HG02623 (cell line): ENCODE measurements around the gene EPHB2.
"Not testable (repeated sequence)": the region's sequence is repeated elsewhere in the genome, so short reads cannot be mapped to it uniquely, and the experiment has no call there.

Source experiments
- ATAC-seq: cut with Tn5 transposase; IDR thresholded peaks from one replicate; pipeline ENCODE4 v1.9.1; 2021; ENCODE audit warnings: moderate library complexity; ENCODE audit not compliant: unreplicated experiment

Gene EPHB2

GRCh38 chr1:22689505-22689904 is 21.1 kb upstream of the EPHB2 start:
- no peak for ATAC-seq

GRCh38 chr1:22691031-22691753 is 19.4 kb upstream of the EPHB2 start:
- ATAC-seq: no peak

DNA sequence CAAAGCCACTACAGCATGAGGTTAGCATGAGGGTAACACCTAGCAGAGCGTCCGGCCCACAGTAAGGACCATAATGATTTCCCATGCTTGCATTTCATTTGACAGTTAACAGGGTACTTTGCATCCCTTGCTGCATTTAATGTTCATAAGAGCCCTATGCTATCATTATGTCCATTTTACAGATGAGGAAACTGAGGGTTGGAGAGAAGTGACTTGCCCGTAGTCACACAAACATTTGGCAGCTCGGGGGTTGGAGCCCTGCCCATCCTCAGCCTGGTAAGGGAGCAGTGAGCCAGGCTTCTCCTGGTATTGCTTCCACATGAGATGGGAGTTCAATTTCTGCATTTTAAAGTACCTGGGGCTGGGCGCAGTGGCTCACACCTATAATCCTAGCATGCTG is 16.5 kb upstream of the EPHB2 start:
- no peak for ATAC-seq

DNA sequence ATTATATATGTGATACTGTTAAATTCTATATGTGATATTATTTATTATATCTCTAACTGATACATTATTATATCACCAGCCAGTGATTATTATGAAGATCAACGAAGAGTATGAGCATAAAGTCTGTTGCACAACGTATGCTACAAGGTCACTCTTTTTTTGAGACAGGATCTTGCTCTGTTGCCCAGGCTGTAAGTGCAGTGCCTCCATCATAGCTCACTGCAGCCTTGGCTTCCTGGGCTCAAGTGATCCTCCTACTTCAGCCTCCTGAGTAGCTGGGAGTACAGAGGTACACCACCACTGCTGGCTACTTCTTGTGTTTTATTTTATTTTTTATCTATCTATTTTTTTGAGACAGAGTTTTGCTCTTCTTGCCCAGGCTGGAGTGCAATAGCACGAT is 14.0 kb upstream of the EPHB2 start:
- no peak for ATAC-seq

GRCh38 chr1:22697980-22698379 is 12.7 kb upstream of the EPHB2 start:
- no peak for ATAC-seq

- no peak for ATAC-seq
Observed at GRCh38 chr1:22699681-22700520, 10.7 kb upstream of the EPHB2 start.

- ATAC-seq: no peak
Observed at GRCh38 chr1:22702296-22703085, 8.1 kb upstream of the EPHB2 start.

- ATAC-seq: no peak
Observed at GRCh38 chr1:22704440-22705067, 6.1 kb upstream of the EPHB2 start.

DNA sequence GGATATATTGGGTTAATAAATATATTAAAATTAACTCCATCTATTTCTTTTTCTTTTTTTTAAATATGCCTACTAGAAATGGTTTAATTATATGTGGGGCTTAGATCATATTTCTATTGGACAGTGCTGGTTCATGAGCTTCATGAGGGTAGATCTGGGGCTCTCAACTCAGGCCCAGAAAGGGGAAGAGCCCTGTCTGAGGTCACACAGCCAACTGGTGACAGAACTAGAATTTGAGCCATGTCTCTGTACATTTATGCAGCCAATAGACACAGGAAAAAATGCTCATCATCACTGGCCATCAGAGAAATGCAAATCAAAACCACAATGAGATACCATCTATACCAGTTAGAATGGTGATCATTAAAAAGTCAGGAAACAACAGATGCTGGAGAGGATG is 5.1 kb upstream of the EPHB2 start:
- ATAC-seq: no peak

GRCh38 chr1:22706100-22706499 is 4.5 kb upstream of the EPHB2 start:
- ATAC-seq: not testable (repeated sequence)

DNA sequence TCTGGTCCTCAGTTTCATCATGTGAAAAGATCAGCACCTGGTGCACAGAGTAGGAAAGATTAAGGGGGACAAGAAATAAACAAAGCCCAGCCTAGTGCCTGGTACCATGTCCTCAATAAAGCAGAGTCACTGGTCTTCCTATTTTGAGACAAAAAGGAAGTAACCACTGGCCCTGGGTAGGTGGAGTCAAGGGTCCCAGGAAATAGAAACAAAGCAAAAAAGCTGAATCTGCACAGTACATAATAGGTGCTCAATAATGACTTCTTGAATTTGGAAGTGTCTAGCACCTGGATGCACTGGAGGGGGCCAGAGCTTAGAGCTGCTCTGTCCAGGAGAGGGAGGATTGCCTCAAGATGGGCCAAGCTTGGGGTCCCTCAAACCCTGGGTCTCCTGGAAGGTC is 1.9 kb upstream of the EPHB2 start:
- ATAC-seq: no peak

GRCh38 chr1:22709227-22709626 is 1.4 kb upstream of the EPHB2 start:
- ATAC-seq: no peak

DNA sequence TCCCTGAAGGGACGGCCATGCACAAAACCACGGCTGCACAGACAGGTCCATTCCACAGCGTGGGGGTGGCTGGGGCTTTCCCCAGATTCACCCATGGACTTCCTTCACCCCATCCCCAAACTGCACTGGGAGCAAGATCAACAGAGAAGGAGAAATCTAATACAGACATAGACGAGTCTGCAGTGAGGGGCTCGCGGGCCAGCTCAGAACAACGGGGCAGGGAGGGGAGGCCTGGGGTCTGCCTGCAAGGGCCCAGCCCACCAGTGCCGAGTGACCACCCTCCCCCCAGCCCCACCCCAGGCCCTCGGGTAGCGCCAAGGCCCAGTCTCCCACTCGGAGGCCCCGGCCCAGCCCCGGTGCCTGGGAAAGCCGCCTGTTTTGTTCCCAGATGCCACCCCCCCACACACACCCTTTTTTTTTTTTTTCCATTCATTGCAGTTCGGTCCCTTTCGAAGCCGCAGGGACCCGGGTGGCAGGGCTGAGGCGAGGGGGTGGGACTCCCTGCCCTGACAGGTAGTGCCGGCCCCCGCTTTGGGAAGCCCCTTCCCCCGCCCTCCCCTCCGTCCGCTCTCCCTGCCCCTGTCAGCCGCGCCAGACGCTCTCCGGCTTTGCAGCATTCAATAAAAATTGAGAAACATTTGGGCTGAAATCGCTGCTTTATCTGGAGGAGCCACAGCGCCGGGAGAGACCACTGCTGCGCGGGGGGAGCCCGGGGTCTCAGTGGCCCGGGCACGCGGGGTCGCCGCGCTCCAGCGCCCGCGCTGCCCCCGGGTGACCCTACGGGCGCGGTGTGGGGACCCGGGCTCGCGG is 543 bp upstream of the EPHB2 start:
- no peak for ATAC-seq

DNA sequence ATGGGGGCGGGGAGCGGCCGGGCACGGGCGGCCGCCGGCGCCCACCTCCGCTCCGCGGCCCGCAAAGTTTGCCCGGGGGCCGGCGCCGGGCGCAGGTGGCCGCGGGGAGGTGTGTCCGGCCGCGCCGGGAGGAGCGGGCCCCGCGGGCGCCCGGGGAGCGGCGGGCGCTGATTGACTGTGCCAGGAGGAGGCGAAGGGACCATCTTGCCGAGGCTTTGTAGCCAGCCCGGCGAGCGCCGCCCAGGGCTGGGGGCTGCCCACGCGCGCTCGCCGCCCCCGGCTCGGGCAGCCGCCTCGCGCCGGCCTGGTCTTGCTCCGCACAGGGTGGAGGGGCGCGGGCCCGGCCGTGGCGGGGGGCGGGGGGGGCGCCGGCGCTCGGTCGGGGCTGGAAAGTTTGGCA is 432 bp downstream of the EPHB2 start:
- no peak for ATAC-seq

DNA sequence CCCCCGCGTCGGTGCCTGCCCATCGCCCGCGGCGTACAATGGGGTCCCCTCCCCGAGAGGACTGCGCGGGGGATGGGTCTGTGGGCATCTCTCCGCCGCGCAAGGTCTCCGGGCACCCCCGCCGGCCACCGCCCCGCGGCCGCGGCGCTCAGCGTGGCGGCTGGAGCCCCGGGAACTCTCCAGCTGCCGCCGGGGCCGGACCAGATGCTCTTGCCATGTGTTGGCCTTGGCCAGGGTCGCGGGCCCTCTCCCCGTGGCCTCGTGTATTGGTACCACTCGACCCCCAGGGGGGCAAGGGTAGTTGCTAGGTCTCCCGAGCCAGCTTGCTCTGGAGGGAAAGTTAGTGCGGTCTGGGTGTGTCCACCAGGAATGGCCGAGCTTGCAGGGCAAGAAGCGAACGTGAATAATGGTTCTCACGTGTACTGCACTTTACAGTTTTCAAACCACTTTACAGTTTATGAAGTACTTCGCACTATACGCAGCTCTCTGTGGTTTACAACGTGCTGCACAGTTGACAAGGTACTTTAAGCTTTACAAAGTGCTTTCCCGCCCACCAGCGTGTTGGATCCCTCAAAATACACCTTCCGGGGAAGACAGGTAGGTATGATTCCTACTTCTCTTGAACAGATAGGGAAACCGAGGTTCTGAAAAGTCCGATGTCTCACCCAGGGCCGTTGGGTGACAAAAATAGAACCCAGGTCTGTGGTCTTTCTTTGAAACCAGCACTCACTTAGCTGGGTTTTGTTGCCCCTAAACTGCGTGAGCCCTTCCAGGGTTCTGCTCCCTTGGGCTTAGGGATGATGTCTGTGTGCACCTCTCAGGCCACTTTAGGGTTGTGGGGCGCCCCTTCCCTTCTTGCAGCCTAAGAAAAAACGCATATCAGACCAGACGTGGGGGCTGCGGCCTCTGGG is 1.2 kb downstream of the EPHB2 start:
- ATAC-seq: no peak

DNA sequence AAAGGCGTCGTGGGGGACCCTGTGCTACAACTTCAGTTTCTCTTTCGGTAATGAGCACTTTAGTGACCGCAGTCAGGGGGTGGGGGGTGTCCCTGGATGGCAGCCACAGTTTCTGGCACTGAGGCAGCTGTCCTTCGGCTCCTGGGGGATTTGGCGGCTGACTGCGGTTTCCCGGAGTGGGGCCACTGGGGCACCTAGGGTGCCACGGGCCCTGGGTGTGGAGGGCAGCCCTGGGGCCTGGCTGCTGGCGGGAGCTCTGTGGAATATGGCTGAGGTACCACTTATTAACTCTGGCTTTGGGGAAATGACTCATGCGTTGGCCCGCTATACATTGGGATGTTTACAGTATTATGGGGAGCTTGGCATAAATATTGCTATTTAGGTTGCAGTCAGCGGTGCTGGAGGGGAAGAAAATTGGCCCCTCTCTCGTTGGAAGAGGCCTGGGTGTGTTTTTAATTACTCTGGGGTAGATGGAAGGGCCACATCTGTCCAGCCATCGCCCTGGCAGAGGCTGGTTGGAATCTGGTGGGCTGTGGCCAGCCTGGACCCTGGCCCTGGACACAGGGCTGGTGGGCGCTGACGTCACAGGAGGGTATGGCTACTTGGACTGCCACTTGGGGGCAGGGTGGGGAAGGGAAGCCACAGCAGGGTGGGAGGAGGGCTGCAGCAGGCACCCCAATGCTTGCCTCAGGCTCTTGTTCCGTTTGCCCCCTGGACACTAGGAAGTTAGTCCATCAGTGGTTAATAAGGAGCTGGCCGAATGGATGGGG is 2.0 kb downstream of the EPHB2 start:
- no peak for ATAC-seq

DNA sequence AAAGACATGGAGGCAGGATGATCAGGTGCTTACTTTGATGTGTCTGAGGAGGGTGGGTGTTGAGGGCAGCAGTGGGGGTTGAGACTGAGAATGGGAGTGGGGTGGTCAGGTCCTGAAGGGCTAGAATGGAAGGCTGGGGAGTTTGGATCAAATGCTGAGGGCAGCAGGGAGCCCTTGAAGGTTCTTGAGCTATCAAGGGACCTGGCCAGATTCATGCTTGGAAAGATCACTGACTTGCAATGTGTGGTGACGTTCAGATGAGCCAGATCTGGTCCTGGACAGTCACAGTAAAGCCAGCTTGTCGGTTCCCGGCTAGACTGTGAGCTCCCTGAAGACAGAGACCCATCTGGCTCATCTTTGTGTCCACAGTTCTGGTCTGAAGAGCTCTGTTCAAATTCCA is 3.8 kb downstream of the EPHB2 start:
- ATAC-seq: no peak

DNA sequence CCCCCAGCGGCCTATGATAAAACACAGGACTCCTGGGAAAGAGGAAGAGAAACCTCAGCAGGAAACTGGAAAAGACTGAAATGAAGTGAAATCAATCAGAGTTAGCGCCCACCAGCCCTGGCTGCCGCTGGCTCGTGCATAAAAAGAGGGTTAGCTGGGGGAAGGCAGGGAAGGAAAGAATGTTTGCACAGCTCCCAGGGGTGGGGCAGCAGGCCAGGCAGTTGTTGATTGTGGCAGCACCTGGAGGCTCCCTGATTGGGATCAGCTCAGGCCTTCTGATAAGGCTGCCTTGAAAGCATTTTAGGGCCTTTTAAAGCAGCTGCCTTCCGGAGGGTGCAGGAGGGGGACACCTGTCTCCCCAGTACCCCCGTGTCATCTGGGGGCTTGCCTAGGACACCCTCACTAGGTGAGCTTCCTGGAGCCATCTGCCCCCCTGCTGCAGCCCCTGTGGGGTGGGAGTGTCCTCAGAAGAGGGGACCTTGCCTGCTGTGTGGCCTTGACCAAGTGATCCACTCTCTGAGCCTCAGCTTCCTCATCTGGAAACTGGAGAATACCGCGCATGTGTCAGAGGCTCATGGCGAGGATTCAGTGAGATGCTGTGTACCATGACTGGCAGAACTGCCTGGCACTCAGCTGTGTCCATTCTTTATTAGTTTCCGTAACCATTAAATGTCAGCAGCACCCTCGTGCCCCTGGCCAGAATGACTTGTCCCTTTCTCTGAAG is 6.6 kb downstream of the EPHB2 start:
- ATAC-seq: no peak
